ENCODE data around the gene SYTL4. TPM values are rescaled to one million over a fixed set of nuclear protein-coding genes. Genes with fewer than 3 reads are reported as not detected.

SYTL4 gene
- total and polyA plus RNA-seq, 2 experiments from 2014 or later, result 0.28 TPM; not detected in 1

- TF ChIP-seq ZNF462 (CRISPR knock-in tag; IDR thresholded peaks at IDR 0.05), result no peak
- no peak for TF ChIP-seq NANOG (IDR thresholded peaks at IDR 0.05; ENCODE audit: borderline replicate concordance)
- TF ChIP-seq EZH2phosphoT487 (IDR thresholded peaks at IDR 0.05; ENCODE audit: unreplicated experiment), result no peak
Measured at GRCh38 chrX:100717363-100717762, 14.6 kb downstream of the SYTL4 start (continued).

GRCh38 chrX:100710816-100711215 lies 21.1 kb downstream of the SYTL4 start:
- peak; percentile 0 for DNase-seq (ENCODE audit: low spot score)
- TF ChIP-seq CTCF (conservative IDR thresholded peaks at IDR 0.05; ENCODE audit: low read depth in 2 of 2) (no peak), ZNF331 (CRISPR knock-in tag; IDR thresholded peaks at IDR 0.05; ENCODE audit: low read depth) (no peak), ZNF114 (CRISPR knock-in tag; IDR thresholded peaks at IDR 0.05) (no peak), REST (IDR thresholded peaks at IDR 0.05; ENCODE audit: unreplicated experiment) (no peak), NANOG (IDR thresholded peaks at IDR 0.05; ENCODE audit: borderline replicate concordance) (no peak), POLR2AphosphoS5 (IDR thresholded peaks at IDR 0.05; ENCODE audit: low read depth) (no peak), EZH2phosphoT487 (IDR thresholded peaks at IDR 0.05; ENCODE audit: unreplicated experiment) (no peak), STAT1 (IDR thresholded peaks at IDR 0.05; ENCODE audit: unreplicated experiment) (no peak)

More at GRCh38 chrX:100710816-100711215, 21.1 kb downstream of the SYTL4 start:
- Mint-ChIP-seq H3K36me3 (ENCODE audit: low read depth) (no peaks in the 10 kb centered on the region), H3K4me3 (no peak overlapping the region), H3K27ac (no peak overlapping the region), H3K27me3 (ENCODE audit: insufficient read depth, low read depth, poor library complexity) (peaks cover under 1% of the 10 kb centered on the region), H3K4me1 (no peaks in the 10 kb centered on the region), H3K9me3 (no peaks in the 10 kb centered on the region)
- no peak overlapping the region for H3K4me3 ChIP-seq
- no peaks in the 10 kb centered on the region for H3K79me2 ChIP-seq (replicated peaks; ENCODE audit: insufficient read depth)
- no peak overlapping the region for H3K27ac ChIP-seq (ENCODE audit: low read depth)
- H4K20me1 ChIP-seq (replicated peaks; ENCODE audit: insufficient read depth), result no peaks in the 10 kb centered on the region
- no peak overlapping the region for H3K4me2 ChIP-seq
- H3F3A ChIP-seq (replicated peaks; ENCODE audit: low read depth), result no peaks in the 10 kb centered on the region
- H3K36me3 ChIP-seq (ENCODE audit: insufficient read depth), result no peaks in the 10 kb centered on the region
- no peak overlapping the region for H2AFZ ChIP-seq
- ATAC-seq, result no peak
- no peaks in the 10 kb centered on the region for H3K4me1 ChIP-seq (ENCODE audit: insufficient read depth)
- H3K27me3 ChIP-seq (ENCODE audit: insufficient read depth), result no peaks in the 10 kb centered on the region
- no peaks in the 10 kb centered on the region for H3K9me2 ChIP-seq (ENCODE audit: insufficient read depth)
